Kidney epithelial cell (primary cell): ENCODE data around the gene CNP. TPM values are rescaled to one million over a fixed set of nuclear protein-coding genes. Genes with fewer than 3 reads are reported as not detected.

ENCODE experiments used
- DNase-seq: peaks from one replicate; pipeline ENCODE4 v3.0.0-alpha.2; 2010; ENCODE audit warnings: low read depth
- H3K27me3 ChIP-seq: 2 replicates; pipeline ENCODE4 v1.6.0; 2011; ENCODE audit warnings: low read length; ENCODE audit not compliant: control insufficient read depth, insufficient read depth
- H3K36me3 ChIP-seq: 2 replicates; pipeline ENCODE4 v1.5.1; 2011; ENCODE audit warnings: low read length; ENCODE audit not compliant: control insufficient read depth, insufficient read depth
- H3K4me3 ChIP-seq: 2 replicates; pipeline ENCODE4 v1.5.1; 2011; ENCODE audit warnings: low read depth, mild to moderate bottlenecking, control low read depth, low read length
- CTCF ChIP-seq: IDR thresholded peaks from 2 replicates; pipeline ENCODE4 v1.5.1; 2011; ENCODE audit warnings: mild to moderate bottlenecking, moderate library complexity, low read length, control low read depth, inconsistent platforms; ENCODE audit not compliant: insufficient read depth, poor library complexity, severe bottlenecking
- total RNA-seq: library from RNA; depleted of rRNA; stranded (reverse); fragments of >200 nt; gene quantifications from 2 replicates; pipeline ENCODE4 v1.2.3, GENCODE V29; 2015

Gene CNP
- total RNA-seq, 1 donor from 2014 or later: 65.1 TPM

- no peak for TF ChIP-seq CTCF
- Histone ChIP-seq H3K27me3 (no peaks in the 10 kb centered on the region), H3K4me3 (no peak overlapping the region), H3K36me3 (no peaks in the 10 kb centered on the region)
- no peak for DNase-seq
Observed at GRCh38 chr17:41932816-41933389, 33.7 kb upstream of the CNP start.

- H3K27me3 ChIP-seq: no peaks in the 10 kb centered on the region
- no peaks in the 10 kb centered on the region for H3K36me3 ChIP-seq
- DNase-seq: no peak
- H3K4me3 ChIP-seq: no peak overlapping the region
- TF ChIP-seq CTCF: no peak
Observed at GRCh38 chr17:41935641-41936040, 31.0 kb upstream of the CNP start.

- TF ChIP-seq CTCF: no peak
- no peak overlapping the region for H3K4me3 ChIP-seq
- DNase-seq: no peak
Observed at GRCh38 chr17:41937970-41938954, 28.3 kb upstream of the CNP start.

GRCh38 chr17:41939044-41939692 is 27.4 kb upstream of the CNP start:
- no peak for TF ChIP-seq CTCF
- DNase-seq: no peak
- Histone ChIP-seq H3K27me3 (no peaks in the 10 kb centered on the region), H3K36me3 (no peaks in the 10 kb centered on the region), H3K4me3 (no peak overlapping the region)

More at GRCh38 chr17:41937970-41938954, 28.3 kb upstream of the CNP start:
- H3K27me3 ChIP-seq: no peaks in the 10 kb centered on the region
- no peaks in the 10 kb centered on the region for H3K36me3 ChIP-seq

GRCh38 chr17:41939693-41940090 is 26.9 kb upstream of the CNP start:
- Histone ChIP-seq H3K36me3 (no peaks in the 10 kb centered on the region), H3K27me3 (no peaks in the 10 kb centered on the region), H3K4me3 (no peak overlapping the region)
- no peak for DNase-seq
- TF ChIP-seq CTCF: no peak
